Pons (tissue), 1 donor: ENCODE results near the gene TOGARAM1.

Source experiments
- DNase-seq: peaks from one replicate; pipeline ENCODE4 v3.0.0-alpha.2; 2016; ENCODE audit warnings: low spot score

Gene TOGARAM1

DNA sequence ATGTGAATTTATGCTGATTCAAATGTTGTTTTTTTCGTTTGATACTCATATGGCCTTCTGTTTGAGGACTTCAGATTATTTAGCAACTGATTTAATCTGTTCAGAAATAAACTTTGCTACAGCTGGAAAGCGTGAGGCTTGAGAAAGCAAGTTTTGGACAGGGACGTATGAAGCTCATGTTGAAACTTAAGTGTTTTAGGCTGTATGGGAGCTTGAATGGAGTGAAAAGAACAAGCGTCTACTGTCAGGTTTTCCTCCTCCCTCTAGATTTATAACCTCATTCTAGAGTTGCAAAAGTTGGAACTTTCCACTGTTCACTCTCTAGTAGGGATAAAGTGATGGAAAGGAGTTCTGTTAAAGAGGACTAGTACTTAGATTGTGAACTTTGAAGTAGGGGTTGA is 123.0 kb downstream of the TOGARAM1 start:
- peak; percentile 31 for DNase-seq

DNA sequence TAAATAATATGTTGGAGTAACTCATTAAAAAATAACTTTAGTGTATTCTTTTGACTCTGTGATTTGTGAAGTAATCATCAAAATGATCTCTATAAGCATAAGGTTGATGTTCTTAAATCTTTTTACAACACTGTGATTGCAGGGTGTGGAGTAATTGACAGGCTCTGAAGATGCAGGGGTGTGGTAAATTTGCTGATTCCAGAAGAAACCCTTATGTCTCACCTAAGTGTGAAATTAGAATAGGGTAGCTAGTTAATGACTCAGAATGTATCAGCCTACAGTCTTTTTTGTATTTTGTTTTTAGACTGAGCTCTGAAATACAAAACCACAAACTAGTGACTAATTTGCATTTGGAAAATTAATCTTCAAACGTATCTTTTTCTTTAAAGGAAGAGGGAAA is 127.8 kb downstream of the TOGARAM1 start:
- no peak for DNase-seq

DNA sequence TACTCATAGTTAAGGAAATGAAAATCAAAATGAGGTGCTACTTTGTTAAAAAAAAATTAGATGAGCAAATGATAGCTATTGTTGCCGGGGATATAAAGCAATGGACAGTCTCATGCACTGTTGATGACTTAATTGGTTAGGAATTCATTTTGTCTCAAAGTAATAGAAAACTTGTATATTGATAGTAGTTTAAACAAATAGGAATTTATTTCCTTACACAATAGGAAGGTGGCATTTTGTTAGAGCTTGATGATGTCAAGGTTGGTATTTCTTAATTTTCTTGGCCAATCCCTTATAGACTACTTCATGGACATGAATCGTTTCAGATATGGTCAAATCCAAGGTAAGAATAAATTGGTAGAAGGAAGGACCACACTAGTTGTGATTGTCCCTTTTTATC is 129.7 kb downstream of the TOGARAM1 start:
- no peak for DNase-seq

DNA sequence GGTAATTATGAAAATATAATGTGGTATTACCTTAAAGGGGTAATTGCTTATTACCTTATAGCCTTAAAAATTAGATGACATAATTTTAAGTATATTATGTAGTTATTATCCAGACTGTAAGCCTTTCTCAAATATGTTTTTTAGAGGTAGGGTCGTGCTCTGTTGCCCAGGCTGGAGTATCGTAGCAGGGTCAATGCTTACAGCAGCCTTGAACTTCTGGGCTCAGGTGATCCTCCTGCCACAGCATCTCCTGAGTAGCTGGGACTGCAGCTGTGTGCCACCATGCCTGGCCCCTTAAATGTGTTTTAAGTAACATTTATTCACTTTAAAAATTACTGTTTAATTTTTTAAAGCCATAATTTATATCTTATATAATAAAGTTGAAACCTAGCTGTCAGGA is 132.3 kb downstream of the TOGARAM1 start:
- no peak for DNase-seq

DNA sequence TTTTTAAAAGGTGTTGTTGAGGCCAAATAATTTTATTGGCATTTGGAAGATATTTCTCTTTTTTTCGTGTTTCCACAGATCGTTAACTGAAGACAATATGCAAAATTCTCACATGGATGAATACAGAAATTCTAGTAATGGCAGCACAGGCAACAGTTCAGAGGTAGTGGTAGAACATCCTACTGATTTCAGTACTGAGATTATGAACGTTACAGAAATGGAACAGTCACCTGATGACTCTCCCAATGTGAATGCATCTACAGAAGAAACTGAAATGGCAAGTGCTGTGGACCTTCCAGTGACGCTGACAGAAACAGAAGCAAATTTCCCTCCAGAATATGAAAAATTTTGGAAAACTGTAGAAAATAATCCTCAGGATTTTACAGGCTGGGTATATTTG is 133.2 kb downstream of the TOGARAM1 start:
- no peak for DNase-seq

DNA sequence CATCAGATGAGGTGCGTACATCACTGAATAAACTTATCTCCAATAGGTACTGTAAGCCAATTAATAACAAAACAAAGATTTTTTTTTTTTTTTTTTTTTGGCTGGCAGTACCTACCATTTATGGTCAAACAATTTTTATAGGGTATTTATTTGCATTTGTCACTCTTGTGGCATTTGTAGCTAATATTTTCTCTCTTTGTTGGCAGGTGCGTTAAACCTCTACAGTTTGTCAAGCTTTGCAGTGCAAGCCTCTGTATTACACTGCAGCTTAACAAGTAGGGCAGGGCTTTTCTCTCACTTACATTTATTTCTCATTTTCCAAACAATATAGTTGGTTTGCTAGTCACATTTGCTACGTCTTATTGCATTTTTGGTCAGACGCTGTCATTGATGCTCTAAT is 134.2 kb downstream of the TOGARAM1 start:
- DNase-seq = no peak

DNA sequence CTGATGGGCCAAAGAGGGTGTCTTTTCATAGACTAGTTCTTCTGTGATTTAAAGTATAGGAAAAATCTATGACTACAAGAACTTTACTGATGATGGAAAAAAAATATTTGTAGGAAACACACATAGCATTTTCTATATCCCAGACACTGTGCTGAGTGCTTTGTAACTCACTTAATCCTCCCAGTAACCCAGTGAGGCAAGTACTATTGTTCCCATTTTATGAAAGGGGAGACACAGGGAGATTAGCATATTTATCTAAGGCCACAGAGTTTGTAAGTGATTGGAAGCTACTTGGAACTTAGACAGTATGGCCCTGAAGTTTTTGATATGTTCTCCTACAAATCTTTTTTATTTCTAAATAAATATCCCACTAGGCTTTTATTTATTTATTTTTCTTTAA is 141.8 kb downstream of the TOGARAM1 start:
- no peak for DNase-seq

DNA sequence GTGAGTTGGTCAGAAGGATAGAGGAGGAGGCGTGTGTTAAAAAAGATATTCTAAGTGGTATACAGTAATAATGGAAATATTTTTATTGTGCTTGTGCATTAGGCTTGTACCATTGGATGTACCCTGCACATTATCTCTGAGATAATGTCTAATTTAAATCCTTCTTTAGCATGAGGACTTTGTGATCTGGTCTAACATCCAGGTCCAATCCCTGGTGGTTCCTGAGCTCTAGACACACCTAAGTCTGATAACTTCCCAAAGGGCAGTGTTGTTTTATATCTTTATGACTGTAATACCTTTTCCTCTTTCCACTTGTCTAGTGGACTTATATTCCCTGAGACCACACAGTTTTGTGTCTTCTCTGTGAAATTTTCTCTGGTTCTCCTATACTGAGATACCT is 142.6 kb downstream of the TOGARAM1 start:
- no peak for DNase-seq

DNA sequence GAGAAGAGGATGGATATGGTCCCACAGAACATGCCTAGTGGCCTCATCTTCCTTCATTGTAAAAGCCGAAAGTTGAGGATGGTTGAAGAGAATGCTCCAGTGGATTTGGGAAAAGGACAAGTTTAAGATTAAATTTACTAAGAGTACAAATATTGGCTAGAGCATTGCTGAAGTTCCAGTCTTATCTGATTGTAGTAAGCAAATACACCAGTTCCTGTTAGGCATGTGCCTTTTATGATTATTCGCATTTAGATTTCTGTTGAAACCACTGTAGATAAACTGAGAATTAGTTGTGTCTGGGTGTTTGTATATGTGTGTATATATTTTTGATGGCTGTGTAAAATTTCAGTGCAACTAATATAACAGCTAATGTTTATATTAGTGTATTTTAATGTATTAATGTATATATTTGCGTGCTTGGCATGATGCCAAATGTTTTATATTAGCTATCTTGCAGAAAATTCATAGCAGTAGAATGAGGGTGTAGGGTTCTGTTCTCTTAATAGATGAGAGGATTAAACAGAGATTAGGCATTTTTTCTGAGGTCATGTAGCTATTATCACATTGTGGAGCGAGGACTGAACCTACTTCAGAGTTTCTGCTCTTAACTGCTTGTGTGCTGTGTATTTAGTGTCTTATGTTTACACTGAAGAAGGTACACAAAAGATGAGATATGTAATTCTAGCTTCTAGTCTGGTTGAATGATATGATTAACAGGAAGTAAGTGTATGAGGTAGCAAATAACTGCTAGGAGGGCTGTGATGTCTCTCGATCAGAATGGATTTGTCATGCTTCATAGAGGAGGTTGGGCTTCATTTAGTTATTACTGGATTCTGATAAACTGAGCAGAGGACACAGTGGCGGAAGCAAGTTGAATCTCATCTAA is 151.1 kb downstream of the TOGARAM1 start:
- DNase-seq = no peak

DNA sequence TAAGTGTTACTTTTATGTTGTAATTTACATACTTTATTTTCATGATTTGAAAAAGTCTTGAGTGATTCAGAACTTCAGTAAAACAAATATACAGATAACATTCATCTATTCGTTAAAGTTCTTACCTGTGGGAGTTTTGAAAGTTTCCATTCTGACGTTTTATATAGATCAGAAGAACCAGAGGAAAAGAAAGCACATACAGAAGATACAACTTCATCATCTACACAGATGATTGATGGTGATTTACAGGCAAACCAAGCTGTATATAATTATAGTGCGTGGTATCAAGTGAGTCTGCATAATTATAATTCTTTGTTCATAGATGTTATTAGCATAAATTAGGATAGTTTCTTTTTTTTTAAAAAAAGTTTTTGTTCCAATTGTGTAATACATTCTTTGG is 152.3 kb downstream of the TOGARAM1 start:
- no peak for DNase-seq

DNA sequence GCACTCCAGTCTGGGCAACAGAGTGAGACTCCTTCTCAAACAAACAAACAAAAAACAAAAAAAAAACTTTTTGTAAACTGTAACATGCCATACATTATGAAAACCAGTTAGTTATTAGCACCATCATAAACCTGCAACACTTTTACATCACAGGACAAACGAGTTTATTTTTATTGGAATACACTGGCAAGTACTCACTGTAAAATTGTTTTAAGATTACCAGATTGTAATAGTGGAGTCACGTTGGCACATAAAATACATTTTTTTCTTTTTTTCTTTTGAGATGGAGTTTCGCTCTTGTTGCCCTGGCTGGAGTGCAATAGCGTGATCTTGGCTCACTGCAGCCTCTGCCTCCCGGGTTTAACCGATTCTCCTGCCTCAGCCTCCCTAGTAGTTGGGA is 156.6 kb downstream of the TOGARAM1 start:
- DNase-seq = no peak

DNA sequence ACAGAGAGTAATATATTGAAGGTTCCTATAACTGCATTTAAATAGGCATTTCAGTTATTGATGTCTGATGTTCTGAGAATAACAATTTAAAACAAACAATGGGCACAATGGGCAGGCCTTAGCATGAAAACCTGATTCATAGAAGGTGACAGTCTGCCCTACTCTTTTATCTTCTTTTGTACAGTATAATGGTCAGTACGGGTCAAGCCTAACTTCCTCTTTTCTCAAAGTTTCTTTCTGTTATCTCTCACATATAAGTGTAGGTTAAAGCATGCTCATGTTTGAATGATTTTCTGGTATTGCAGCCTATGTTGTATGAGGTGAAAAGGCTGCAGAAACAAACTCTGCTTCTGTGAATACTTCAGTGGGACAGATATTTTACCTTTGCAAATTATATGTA is 158.1 kb downstream of the TOGARAM1 start:
- no peak for DNase-seq

DNA sequence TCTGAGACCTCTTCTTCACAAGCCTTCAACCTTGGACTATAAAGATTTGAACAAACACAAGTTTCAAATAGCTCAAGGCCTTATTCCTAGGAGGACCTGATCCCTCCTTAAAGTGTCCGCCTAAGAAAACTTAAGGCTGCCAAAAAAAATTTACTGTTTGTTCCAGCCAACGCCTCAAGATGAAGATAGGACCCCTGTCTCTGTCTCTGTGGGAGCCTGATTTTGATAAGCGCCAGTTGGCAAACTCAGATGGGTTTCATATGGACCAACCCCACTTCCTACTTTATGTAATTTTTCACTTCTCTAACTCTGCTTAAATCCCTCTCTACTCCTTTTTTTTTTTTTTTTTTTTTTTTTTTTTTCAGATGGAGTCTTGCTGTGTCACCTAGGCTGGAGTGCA is 161.3 kb downstream of the TOGARAM1 start:
- no peak for DNase-seq
